RWPE2 (cell line): Measurements from ENCODE around the gene NXPE4.
"Not testable (repeated sequence)": the region's sequence is repeated elsewhere in the genome, so short reads cannot be mapped to it uniquely, and the experiment has no call there.

Source experiments
- ATAC-seq: fragments of 200-7000 bp; cut with Tn5 transposase; 3 replicates; pipeline ENCODE4 v1.9.1; 2021; ENCODE audit warnings: low read depth
- DNase-seq: peaks from one replicate; pipeline ENCODE4 v3.0.0-alpha.2; 2020; ENCODE audit warnings: low spot score
- H3K27ac ChIP-seq: fragments of 450-650 bp; 2 replicates; pipeline ENCODE4 v1.5.1; 2017; ENCODE audit warnings: mild to moderate bottlenecking; ENCODE audit not compliant: poor library complexity, severe bottlenecking
- H3K27me3 ChIP-seq: fragments of 250-450 bp; sonication (Bioruptor Pico); 2 replicates; pipeline ENCODE4 v1.5.1; 2021; ENCODE audit warnings: mild to moderate bottlenecking, moderate library complexity; ENCODE audit not compliant: insufficient read depth, poor library complexity, severe bottlenecking
- H3K36me3 ChIP-seq: fragments of 250-450 bp; sonication (Bioruptor Pico); 2 replicates; pipeline ENCODE4 v1.5.1; 2020; ENCODE audit warnings: low read depth, mild to moderate bottlenecking, moderate library complexity
- H3K4me1 ChIP-seq: fragments of 250-450 bp; sonication (Bioruptor Pico); 2 replicates; pipeline ENCODE4 v1.5.1; 2021; ENCODE audit warnings: mild to moderate bottlenecking, moderate library complexity; ENCODE audit not compliant: insufficient read depth, poor library complexity, severe bottlenecking
- H3K4me3 ChIP-seq: fragments of 250-450 bp; sonication (Bioruptor Pico); 2 replicates; pipeline ENCODE4 v1.5.1; 2021; ENCODE audit warnings: mild to moderate bottlenecking, moderate library complexity; ENCODE audit not compliant: severe bottlenecking
- H3K9me3 ChIP-seq: fragments of 250-450 bp; sonication (Bioruptor Pico); 2 replicates; pipeline ENCODE4 v1.5.1; 2021; ENCODE audit warnings: mild to moderate bottlenecking, moderate library complexity; ENCODE audit not compliant: severe bottlenecking
- TF ChIP-seq, protein P1 (sequence below): fragments of 450-650 bp; IDR thresholded peaks from one replicate; pipeline ENCODE4 v1.5.1; 2017; ENCODE audit warnings: mild to moderate bottlenecking, moderate library complexity; ENCODE audit not compliant: poor library complexity, severe bottlenecking

Gene NXPE4

DNA sequence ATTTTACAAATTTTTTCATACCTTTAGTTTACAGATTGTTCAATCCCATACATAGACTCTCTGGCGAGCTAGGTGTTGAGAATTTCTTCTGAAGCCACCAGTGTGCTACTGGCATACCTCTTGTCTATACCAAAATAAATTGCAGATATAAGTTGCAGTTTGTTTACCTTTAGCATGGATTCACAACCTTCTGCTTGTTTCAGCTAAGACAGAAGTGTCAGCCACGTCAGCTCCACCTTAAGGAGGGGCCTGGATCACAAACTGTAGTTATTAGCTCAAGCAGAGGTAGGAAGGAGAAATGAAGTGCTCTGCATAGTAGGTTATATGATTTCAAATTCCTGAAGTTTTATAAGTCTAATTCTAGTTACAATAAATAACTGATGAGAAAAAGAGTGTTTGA is at the start of gene NXPE4:
Gene NXPE4 (minus strand): TSS at position 216 of the 400 bp plus-strand sequence. CDS start 1,027 bp downstream, outside the sequence.
- TF ChIP-seq, protein P1, sequence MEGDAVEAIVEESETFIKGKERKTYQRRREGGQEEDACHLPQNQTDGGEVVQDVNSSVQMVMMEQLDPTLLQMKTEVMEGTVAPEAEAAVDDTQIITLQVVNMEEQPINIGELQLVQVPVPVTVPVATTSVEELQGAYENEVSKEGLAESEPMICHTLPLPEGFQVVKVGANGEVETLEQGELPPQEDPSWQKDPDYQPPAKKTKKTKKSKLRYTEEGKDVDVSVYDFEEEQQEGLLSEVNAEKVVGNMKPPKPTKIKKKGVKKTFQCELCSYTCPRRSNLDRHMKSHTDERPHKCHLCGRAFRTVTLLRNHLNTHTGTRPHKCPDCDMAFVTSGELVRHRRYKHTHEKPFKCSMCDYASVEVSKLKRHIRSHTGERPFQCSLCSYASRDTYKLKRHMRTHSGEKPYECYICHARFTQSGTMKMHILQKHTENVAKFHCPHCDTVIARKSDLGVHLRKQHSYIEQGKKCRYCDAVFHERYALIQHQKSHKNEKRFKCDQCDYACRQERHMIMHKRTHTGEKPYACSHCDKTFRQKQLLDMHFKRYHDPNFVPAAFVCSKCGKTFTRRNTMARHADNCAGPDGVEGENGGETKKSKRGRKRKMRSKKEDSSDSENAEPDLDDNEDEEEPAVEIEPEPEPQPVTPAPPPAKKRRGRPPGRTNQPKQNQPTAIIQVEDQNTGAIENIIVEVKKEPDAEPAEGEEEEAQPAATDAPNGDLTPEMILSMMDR: no peak
- no peak within 1 kb of the TSS for H3K27ac ChIP-seq
- H3K27me3 ChIP-seq: no peaks in the 10 kb centered on the region
- no peak for ATAC-seq
- no peak within 1 kb of the TSS for H3K4me3 ChIP-seq
- H3K36me3 ChIP-seq: no peaks in the 10 kb centered on the region
- H3K4me1 ChIP-seq: no peaks in the 10 kb centered on the region
- no peak for DNase-seq
- H3K9me3 ChIP-seq: no peaks in the 10 kb centered on the region

GRCh38 chr11:114639440-114639839 is 43.9 kb upstream of the NXPE4 start:
- H3K27ac ChIP-seq, H3K4me1 ChIP-seq, ATAC-seq, H3K36me3 ChIP-seq, H3K4me3 ChIP-seq, H3K9me3 ChIP-seq, H3K27me3 ChIP-seq, DNase-seq: not testable (repeated sequence)

DNA sequence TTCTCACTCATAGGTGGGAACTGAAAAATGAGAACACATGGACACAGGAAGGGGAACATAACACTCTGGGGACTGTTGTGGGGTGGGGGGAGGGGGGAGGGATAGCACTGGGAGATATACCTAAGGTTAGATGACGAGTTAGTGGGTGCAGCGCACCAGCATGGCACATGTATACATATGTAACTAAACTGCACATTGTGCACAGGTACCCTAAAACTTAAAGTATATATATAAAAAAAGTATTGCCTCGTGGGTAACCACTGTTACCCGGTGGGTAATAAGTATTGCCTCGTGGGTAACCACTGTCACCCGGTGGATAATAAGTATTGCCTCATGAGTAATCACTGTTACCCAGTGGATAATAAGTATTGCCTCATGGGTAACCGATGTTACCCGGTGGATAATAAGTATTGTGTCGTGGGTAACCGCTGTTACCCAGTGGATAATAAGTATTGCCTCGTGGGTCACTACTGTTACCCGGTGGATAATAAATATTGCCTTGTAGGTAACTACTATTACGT is 35.9 kb upstream of the NXPE4 start:
- DNase-seq, H3K27ac ChIP-seq, H3K4me3 ChIP-seq, H3K4me1 ChIP-seq, ATAC-seq, H3K36me3 ChIP-seq, H3K9me3 ChIP-seq, H3K27me3 ChIP-seq: not testable (repeated sequence)

DNA sequence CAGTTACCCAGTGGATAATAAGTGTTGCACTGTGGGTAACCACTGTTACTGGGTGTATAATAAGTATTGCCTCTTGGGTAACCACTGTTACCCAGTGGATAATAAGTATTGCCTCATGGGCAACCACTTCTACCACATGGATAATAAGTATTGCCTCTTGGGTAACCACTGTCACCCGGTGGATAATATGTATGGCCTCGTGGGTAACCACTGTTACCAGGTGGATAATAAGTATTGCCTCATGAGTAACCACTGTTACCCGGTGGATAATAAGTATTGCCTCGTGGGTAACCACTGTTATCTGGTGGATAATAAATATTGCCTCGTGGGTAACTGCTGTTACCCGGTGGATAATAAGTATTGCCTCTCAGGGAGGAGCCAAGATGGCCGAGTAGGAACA is 29.7 kb upstream of the NXPE4 start:
- no peak for DNase-seq
- Histone ChIP-seq H3K36me3 (no peaks in the 10 kb centered on the region), H3K4me3 (no peak overlapping the region), H3K4me1 (no peaks in the 10 kb centered on the region), H3K27me3 (no peaks in the 10 kb centered on the region), H3K9me3 (no peaks in the 10 kb centered on the region), H3K27ac (no peak overlapping the region)
- ATAC-seq: no peak
- TF ChIP-seq, protein P1: no peak

DNA sequence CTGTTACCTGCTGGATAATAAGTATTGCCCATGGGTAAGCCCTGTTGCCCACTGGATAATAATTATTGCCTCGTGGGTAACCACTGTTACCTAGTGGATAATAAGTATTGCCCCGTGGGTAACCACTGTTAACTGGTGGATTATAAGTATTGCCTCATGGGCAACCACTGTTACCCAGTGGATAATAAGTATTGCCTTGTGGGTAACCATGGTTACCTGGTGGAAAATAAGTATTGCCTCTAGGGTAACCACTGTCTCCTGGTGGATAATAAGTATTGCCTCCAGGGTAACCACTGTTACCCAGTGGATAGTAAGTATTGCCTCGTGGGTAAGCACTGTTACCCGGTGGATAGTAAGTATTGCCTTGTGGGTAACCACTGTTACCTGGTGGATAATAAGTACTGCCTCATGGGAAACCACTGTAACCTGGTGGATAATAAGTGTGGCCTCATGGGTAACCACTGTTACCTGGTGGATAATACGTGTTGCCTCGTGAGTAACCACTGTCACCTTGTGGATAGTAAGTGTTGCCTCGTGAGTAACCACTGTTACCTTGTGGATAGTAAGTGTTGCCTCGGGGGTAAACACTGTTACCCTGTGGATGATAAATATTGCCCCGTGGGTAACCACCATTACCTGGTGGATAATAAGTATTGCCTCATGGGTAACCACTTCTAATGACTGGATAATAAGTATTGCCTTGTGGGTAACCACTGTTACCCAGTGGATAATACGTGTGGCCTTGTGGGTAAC is 29.0 kb upstream of the NXPE4 start:
- TF ChIP-seq, protein P1: no peak
- Histone ChIP-seq H3K27me3 (no peaks in the 10 kb centered on the region), H3K36me3 (no peaks in the 10 kb centered on the region), H3K4me3 (no peak overlapping the region), H3K27ac (no peak overlapping the region), H3K9me3 (no peaks in the 10 kb centered on the region), H3K4me1 (no peaks in the 10 kb centered on the region)
- DNase-seq: no peak
- no peak for ATAC-seq

GRCh38 chr11:114623720-114624119 is 28.1 kb upstream of the NXPE4 start:
- ATAC-seq: no peak
- H3K4me1 ChIP-seq: no peaks in the 10 kb centered on the region
- no peaks in the 10 kb centered on the region for H3K27me3 ChIP-seq
- TF ChIP-seq, protein P1: no peak
- DNase-seq: no peak
- no peaks in the 10 kb centered on the region for H3K36me3 ChIP-seq
- no peaks in the 10 kb centered on the region for H3K9me3 ChIP-seq
- H3K27ac ChIP-seq: no peak overlapping the region
- H3K4me3 ChIP-seq: no peak overlapping the region
